NCI-H524 (cell line): ENCODE measurements around the gene NEDD4.
"Not testable (repeated sequence)": the region's sequence is repeated elsewhere in the genome, so short reads cannot be mapped to it uniquely, and the experiment has no call there.

Experiments used
- DNase-seq, 2 experiments: peaks; one replicate each; lab custom pipeline; 2025; lab: John Stamatoyannopoulos, UW

NEDD4 gene

GRCh38 chr15:56006371-56006770 is 13.0 kb upstream of the NEDD4 start:
- not testable (repeated sequence) for DNase-seq

GRCh38 chr15:56004281-56004680 is 10.9 kb upstream of the NEDD4 start:
- DNase-seq: not testable (repeated sequence)

- not testable (repeated sequence) for DNase-seq
Measured at GRCh38 chr15:56003777-56004176, 10.4 kb upstream of the NEDD4 start.

- DNase-seq: not testable (repeated sequence)
Measured at GRCh38 chr15:56003277-56003676, 9.9 kb upstream of the NEDD4 start.

- no peak for DNase-seq
Measured at GRCh38 chr15:56001471-56002078, 8.2 kb upstream of the NEDD4 start.

GRCh38 chr15:55999658-56000057 is 6.2 kb upstream of the NEDD4 start:
- DNase-seq: no peak

GRCh38 chr15:55998478-55998877 is 5.1 kb upstream of the NEDD4 start:
- DNase-seq: no peak

- peak; percentile 75 to 85 for DNase-seq
Measured at GRCh38 chr15:55993804-55994560, 570 bp upstream of the NEDD4 start.

GRCh38 chr15:55992769-55993110 is 672 bp downstream of the NEDD4 start:
- DNase-seq: no peak

GRCh38 chr15:55991802-55992768 is 1.3 kb downstream of the NEDD4 start:
- no peak for DNase-seq

GRCh38 chr15:55990998-55991397 is 2.4 kb downstream of the NEDD4 start:
- DNase-seq: no peak

- no peak for DNase-seq
Measured at GRCh38 chr15:55990516-55990915, 2.9 kb downstream of the NEDD4 start.

GRCh38 chr15:55989383-55989782 is 4.0 kb downstream of the NEDD4 start:
- peak in 1 of 2 experiments; percentile 6 for DNase-seq

- no peak for DNase-seq
Measured at GRCh38 chr15:55981582-55982249, 11.7 kb downstream of the NEDD4 start.

- no peak for DNase-seq
Measured at GRCh38 chr15:55980511-55980910, 12.9 kb downstream of the NEDD4 start.

- no peak for DNase-seq
Measured at GRCh38 chr15:55977231-55977630, 16.2 kb downstream of the NEDD4 start.

- no peak for DNase-seq
Measured at GRCh38 chr15:55970286-55970685, 23.1 kb downstream of the NEDD4 start.

GRCh38 chr15:55969582-55969981 is 23.8 kb downstream of the NEDD4 start:
- no peak for DNase-seq

- DNase-seq: no peak
Measured at GRCh38 chr15:55968923-55969322, 24.5 kb downstream of the NEDD4 start.

- no peak for DNase-seq
Measured at GRCh38 chr15:55965091-55965490, 28.3 kb downstream of the NEDD4 start.

- DNase-seq: no peak
Measured at GRCh38 chr15:55960946-55961345, 32.5 kb downstream of the NEDD4 start.
